ENCODE measurements around the gene MAGIX.

- TF ChIP-seq TCF12 (IDR thresholded peaks at IDR 0.05) (no peak), SIN3A (IDR thresholded peaks at IDR 0.05; ENCODE audit: borderline replicate concordance, low read depth, low read length) (no peak)
These were observed 2.2 kb downstream of the MAGIX start for GRCh38 chrX:49164589-49165360.

All from SK-N-SH (cell line).